H1 (cell line): Measurements from ENCODE around the gene ITGA3. TPM values are rescaled to one million over a fixed set of nuclear protein-coding genes. Genes with fewer than 3 reads are reported as not detected.

Experiments used
- CTCF ChIA-PET: fragments of 300-600 bp; sonication (Branson Sonifier 250); formaldehyde crosslinking; loops from one replicate; lab custom pipeline; 2021; ENCODE audit not compliant: partially characterized antibody; lab: Charles Lee
- POLR2A ChIA-PET: fragments of 300-600 bp; sonication (Branson Sonifier 250); formaldehyde crosslinking; loops from one replicate; lab custom pipeline; 2021; ENCODE audit warnings: inconsistent platforms; ENCODE audit not compliant: partially characterized antibody; lab: Charles Lee
- DNase-seq, 2 experiments: peaks; one replicate each; pipeline versions ENCODE4 v3.0.0 to v3.0.0-alpha.2; 2010 to 2022; ENCODE audit warnings: low spot score in 2 of 2, low read depth in 1 of 2, mixed read lengths in 1 of 2
- FAIRE-seq: peaks from 2 replicates; lab custom pipeline; 2011; peaks lifted over from hg19 to GRCh38; lab: Jason Lieb, UNC
- H2AFZ ChIP-seq: 2 replicates; pipeline ENCODE4 v1.8.1; 2012; ENCODE audit warnings: low read length, inconsistent platforms
- H2AK5ac ChIP-seq: 2 replicates; pipeline ENCODE4 v1.6.1; 2013; ENCODE audit warnings: low read depth, low read length
- H2BK120ac ChIP-seq: replicated peaks from 2 replicates; pipeline ENCODE3; 2013; ENCODE audit warnings: low read depth, low read length, inconsistent platforms
- H2BK12ac ChIP-seq: 2 replicates; pipeline ENCODE4 v1.6.1; 2013; ENCODE audit warnings: low read depth, low read length
- H2BK15ac ChIP-seq: 2 replicates; pipeline ENCODE4 v1.6.1; 2013; ENCODE audit warnings: low read length
- H2BK20ac ChIP-seq: 2 replicates; pipeline ENCODE4 v1.6.1; 2013; ENCODE audit warnings: low read length
- H2BK5ac ChIP-seq: 2 replicates; pipeline ENCODE4 v1.6.1; 2013; ENCODE audit warnings: low read depth, low read length
- H3K14ac ChIP-seq: 2 replicates; pipeline ENCODE4 v1.6.1; 2013; ENCODE audit warnings: inconsistent platforms; ENCODE audit not compliant: insufficient read length
- H3K18ac ChIP-seq: 2 replicates; pipeline ENCODE4 v1.6.1; 2013; ENCODE audit warnings: low read length; ENCODE audit errors: extremely low read depth
- H3K23ac ChIP-seq: 2 replicates; pipeline ENCODE4 v1.6.1; 2013; ENCODE audit warnings: inconsistent platforms; ENCODE audit not compliant: insufficient read length
- H3K23me2 ChIP-seq: 2 replicates; pipeline ENCODE4 v1.6.1; 2013; ENCODE audit warnings: low read depth, low read length
- H3K27ac ChIP-seq: 2 replicates; pipeline ENCODE4 v1.6.1; 2011; ENCODE audit warnings: low read depth, low read length, inconsistent platforms
- H3K27me3 ChIP-seq, 4 experiments: replicated peaks in 1 of 4; 1 replicate in 1 of 4; 2 replicates in 3 of 4; pipeline versions ENCODE4 v1.6.1 to v1.8.1; 2011 to 2013; ENCODE audit warnings: low read length in 3 of 4, mild to moderate bottlenecking in 3 of 4, inconsistent platforms in 2 of 4, mixed read lengths in 2 of 4, moderate library complexity in 1 of 4; ENCODE audit not compliant: control insufficient read depth in 3 of 4, insufficient read depth in 3 of 4; ENCODE audit errors: extremely low read depth in 1 of 4
- H3K36me3 ChIP-seq, 4 experiments: 2 replicates each; pipeline versions ENCODE4 v1.6.1 to v1.8.1; 2011 to 2013; ENCODE audit warnings: mild to moderate bottlenecking in 4 of 4, low read length in 3 of 4, moderate library complexity in 2 of 4, control low read depth in 1 of 4, inconsistent platforms in 1 of 4; ENCODE audit not compliant: insufficient read depth in 4 of 4, control insufficient read depth in 2 of 4
- H3K4ac ChIP-seq: replicated peaks from 2 replicates; pipeline ENCODE3; 2013; ENCODE audit warnings: low read length, low read depth, mixed read lengths, inconsistent platforms; ENCODE audit not compliant: insufficient read length
- H3K4me1 ChIP-seq, 4 experiments: replicated peaks in 1 of 4; 1 replicate in 1 of 4; 2 replicates in 3 of 4; pipeline versions ENCODE4 v1.6.1 to v1.8.1; 2011 to 2013; ENCODE audit warnings: low read length in 3 of 4, inconsistent platforms in 2 of 4, mixed read lengths in 1 of 4; ENCODE audit not compliant: insufficient read depth in 4 of 4, control insufficient read depth in 3 of 4
- H3K4me2 ChIP-seq, 2 experiments: 2 replicates each; pipeline versions ENCODE4 v1.6.1 to v1.8.1; 2011 to 2013; ENCODE audit warnings: low read depth in 2 of 2, low read length in 2 of 2, control low read depth in 1 of 2, inconsistent platforms in 1 of 2, mild to moderate bottlenecking in 1 of 2; ENCODE audit not compliant: insufficient read depth in 1 of 2
- H3K4me3 ChIP-seq, 4 experiments: fragments of 200-600, 300-600 bp in 1 of 4; sonication (generic), shearing (Covaris generic), sonication (Bioruptor Twin) in 1 of 4; 2 replicates each; pipeline versions ENCODE4 v1.5.1 to v1.8.1; 2011 to 2016; ENCODE audit warnings: low read length in 4 of 4, low read depth in 3 of 4, control low read depth in 2 of 4, inconsistent platforms in 2 of 4, mild to moderate bottlenecking in 2 of 4, mixed read lengths in 1 of 4, moderate library complexity in 1 of 4; ENCODE audit not compliant: insufficient read depth in 2 of 4; ENCODE audit errors: extremely low read depth in 1 of 4
- H3K56ac ChIP-seq: replicated peaks from 2 replicates; pipeline ENCODE3; 2013; ENCODE audit warnings: low read depth, mild to moderate bottlenecking, mixed read lengths, low read length, inconsistent platforms; ENCODE audit not compliant: insufficient read length
- H3K79me1 ChIP-seq: 2 replicates; pipeline ENCODE4 v1.6.1; 2013; ENCODE audit warnings: low read depth, low read length, control low read depth
- H3K79me2 ChIP-seq, 2 experiments: 2 replicates each; pipeline versions ENCODE4 v1.6.1 to v1.8.1; 2012 to 2013; ENCODE audit warnings: low read length in 2 of 2, mild to moderate bottlenecking in 2 of 2, inconsistent platforms in 1 of 2; ENCODE audit not compliant: insufficient read depth in 2 of 2, control insufficient read depth in 1 of 2
- H3K9ac ChIP-seq, 4 experiments: replicated peaks in 1 of 4; 1 replicate in 1 of 4; 2 replicates in 3 of 4; pipeline versions ENCODE4 v1.6.1 to v1.8.1; 2011 to 2013; ENCODE audit warnings: low read depth in 3 of 4, low read length in 3 of 4, control low read depth in 2 of 4, mild to moderate bottlenecking in 2 of 4, moderate library complexity in 2 of 4, inconsistent platforms in 1 of 4; ENCODE audit errors: extremely low read depth in 1 of 4
- H3K9me3 ChIP-seq, 2 experiments: 2 replicates each; pipeline versions ENCODE4 v1.6.1 to v1.8.1; 2012 to 2013; ENCODE audit warnings: mild to moderate bottlenecking in 2 of 2, moderate library complexity in 2 of 2, control low read depth in 1 of 2, inconsistent platforms in 1 of 2, low read depth in 1 of 2, low read length in 1 of 2, mixed read lengths in 1 of 2; ENCODE audit not compliant: insufficient read depth in 2 of 2
- H4K20me1 ChIP-seq, 2 experiments: replicated peaks in 1 of 2; 2 replicates each; pipeline versions ENCODE3 to v1.8.1; 2011 to 2013; ENCODE audit warnings: inconsistent platforms in 2 of 2, low read length in 2 of 2, mild to moderate bottlenecking in 1 of 2; ENCODE audit not compliant: insufficient read depth in 2 of 2, control insufficient read depth in 1 of 2
- H4K5ac ChIP-seq: 2 replicates; pipeline ENCODE4 v1.6.1; 2013; ENCODE audit warnings: low read length, low read depth, mixed read lengths, inconsistent platforms; ENCODE audit not compliant: insufficient read length
- H4K8ac ChIP-seq: 2 replicates; pipeline ENCODE4 v1.8.0; 2013; ENCODE audit warnings: mild to moderate bottlenecking, moderate library complexity, low read length, inconsistent platforms; ENCODE audit not compliant: insufficient read depth; ENCODE audit errors: extremely low read depth
- H4K91ac ChIP-seq: replicated peaks from 2 replicates; pipeline ENCODE3; 2013; ENCODE audit warnings: low read length, mixed read lengths, inconsistent platforms; ENCODE audit not compliant: insufficient read length
- BCL11A ChIP-seq, 2 experiments: IDR thresholded peaks; one replicate each; pipeline ENCODE4 v1.6.1; 2011; ENCODE audit warnings: low read depth in 2 of 2, low read length in 2 of 2, mild to moderate bottlenecking in 2 of 2
- HDAC2 ChIP-seq, 2 experiments: fragments of 300-600 bp in 1 of 2; sonication (generic) in 1 of 2; IDR thresholded peaks; 2 replicates each; pipeline ENCODE4 v1.6.1; 2011 to 2012; ENCODE audit warnings: low read depth in 2 of 2, low read length in 2 of 2, mild to moderate bottlenecking in 2 of 2, moderate library complexity in 2 of 2, borderline replicate concordance in 1 of 2, inconsistent platforms in 1 of 2
- RXRA ChIP-seq: IDR thresholded peaks from 2 replicates; pipeline ENCODE4 v1.6.1; 2011; ENCODE audit warnings: low read depth, mild to moderate bottlenecking, low read length, moderate library complexity; ENCODE audit not compliant: insufficient read depth
- SP1 ChIP-seq: IDR thresholded peaks from 2 replicates; pipeline ENCODE4 v1.6.1; 2011; ENCODE audit warnings: low read depth, low read length
- SUZ12 ChIP-seq: fragments of 200-600 bp; sonication (generic); IDR thresholded peaks from 2 replicates; pipeline ENCODE4 v1.6.1; 2012; ENCODE audit warnings: mild to moderate bottlenecking, inconsistent platforms, low read length, moderate library complexity, mixed read lengths
- TBP ChIP-seq: IDR thresholded peaks from 2 replicates; pipeline ENCODE4 v1.6.1; 2011; ENCODE audit warnings: low read depth, low read length, improper control_type of control experiment
- YY1 ChIP-seq: IDR thresholded peaks from 2 replicates; pipeline ENCODE4 v1.6.1; 2011; ENCODE audit warnings: low read depth, mild to moderate bottlenecking, low read length
- WGBS, 2 experiments: shearing (Covaris generic) in 1 of 2; methylation state at CpG; one replicate each; pipeline versions ENCODE4 v1.1.6 to v1.1.7; 2013 to 2015; ENCODE audit warnings: low lambda C conversion rate in 2 of 2, mixed read lengths in 2 of 2, inconsistent platforms in 1 of 2, low coverage in 1 of 2, missing lambda C conversion rate in 1 of 2; ENCODE audit not compliant: insufficient replicate concordance in 2 of 2, insufficient coverage in 1 of 2, insufficient read length in 1 of 2; ENCODE audit errors: extremely low coverage in 1 of 2, missing lambda C conversion rate in 1 of 2; 5-methylcytosine and 5-hydroxymethylcytosine counted together
- polyA plus RNA-seq, 7 experiments: library from polyadenylated mRNA; depleted of rRNA in 3 of 7; stranded (reverse) in 5 of 7; unstranded in 2 of 7; fragments of >200 nt in 5 of 7; fragments of 200-250 nt in 2 of 7; gene quantifications; 1 replicate in 5 of 7; 2 replicates in 1 of 7; 4 replicates in 1 of 7; pipeline versions ENCODE4 v1.2.1 to v1.2.3, GENCODE V29; 2011 to 2013; ENCODE audit warnings: missing spikeins in 2 of 7, mixed read lengths in 2 of 7
- total RNA-seq: library from RNA; stranded (reverse); fragmentation: NEBNext Ultra II Directional; extraction: Animal tissue kit (Norgen Biotek cat#: 25700); gene quantifications from 2 replicates; pipeline ENCODE4 v1.2.1, GENCODE V29; 2021
- TF ChIP-seq, protein P1 (sequence below): IDR thresholded peaks from 2 replicates; pipeline ENCODE4 v1.6.1; 2012; ENCODE audit warnings: inconsistent platforms

Gene ITGA3
- total and polyA plus RNA-seq, 2 of the 8 experiments (the other 6 are each of a cell fraction or from before 2014, with no cell fraction given), result 24.0 to 24.2 TPM

DNA sequence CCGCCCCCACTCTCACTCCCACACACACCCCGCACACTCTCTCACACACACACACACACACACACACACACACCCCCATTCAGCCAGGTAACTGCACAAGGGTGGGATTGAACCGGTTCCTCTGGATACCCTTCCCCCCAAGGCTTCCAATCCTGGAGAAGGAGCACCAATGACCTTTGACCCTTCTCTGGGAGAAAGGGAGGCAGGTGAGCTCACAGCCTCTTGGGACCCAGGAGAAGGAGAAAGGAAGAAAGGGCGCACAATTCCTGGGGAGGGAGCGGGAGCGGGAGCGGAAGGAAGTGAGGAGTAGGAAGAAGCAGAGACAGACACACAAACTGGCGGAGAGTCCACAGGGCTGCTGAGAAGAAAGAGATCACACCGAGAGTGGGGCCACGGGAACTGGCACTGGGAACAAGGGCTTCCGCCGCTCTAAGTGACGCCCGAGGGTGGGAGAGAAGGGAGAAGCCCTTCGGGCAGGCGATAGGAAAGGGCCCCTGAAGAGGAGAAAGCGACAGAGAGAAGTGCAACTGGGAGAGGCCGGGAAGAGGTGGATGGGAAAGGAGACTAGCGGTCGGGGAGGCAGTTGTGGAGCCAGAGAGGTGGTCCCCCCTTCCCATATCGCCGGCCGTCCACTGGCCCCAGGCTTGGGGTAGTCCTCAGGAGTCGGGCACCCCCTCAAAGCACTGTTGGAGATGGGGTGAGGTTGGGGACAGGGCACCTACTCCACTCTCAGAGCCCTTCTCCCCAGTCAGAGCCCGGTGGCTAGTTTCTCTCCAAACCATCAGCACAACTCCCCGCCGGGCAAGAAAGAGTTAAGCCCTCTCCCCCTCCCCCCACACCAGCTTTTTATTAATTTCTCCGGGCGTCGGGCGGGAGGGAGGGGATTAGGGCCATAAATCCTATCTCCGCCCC is 72.8 kb downstream of the ITGA3 start:
- H3K27ac ChIP-seq, result peak overlapping the region; percentile 12; the same call in 1 of the 2 replicates
- no peak overlapping the region for H2BK120ac ChIP-seq
- H3K79me1 ChIP-seq, result no peaks in the 10 kb centered on the region
- peak overlapping the region; percentile 5 for H2BK12ac ChIP-seq
- WGBS, 2 experiments, result 9% methylated on average over 29 of the region's 32 CpGs; no CpG with 5 or more reads in 1 of the 2 experiments
- H3K23ac ChIP-seq, result no peak overlapping the region
- FAIRE-seq (peak; percentile 52), DNase-seq (peak in 1 of 2 experiments; percentile 84)
- ChIA-PET POLR2A (interaction anchor here (0.7 to 3.5 kb wide), 10 partner anchors 10 to 421 kb away, joined by 3 to 13 read pairs (median 4); no protein-coding TSS in a partner anchor), CTCF (interaction anchor here (1.0 to 23.0 kb wide), 3 partner anchors 10 to 31 kb away, joined by 3 to 412 read pairs (median 299); partner anchors contain the start of genes PDK2 and PPP1R9B)
- peaks cover 0 to 11% (median 2%) of the 10 kb centered on the region in 4 experiments; a peak in 4 of 7 replicates for H3K27me3 ChIP-seq
- H3K9me3 ChIP-seq, result no peaks in the 10 kb centered on the region
- H4K20me1 ChIP-seq, result no peaks in the 10 kb centered on the region
- H2AFZ ChIP-seq, result 0 out of 2 replicates have a peak overlapping the region, but pooled peaks have one; percentile 24
- no peak overlapping the region for H2AK5ac ChIP-seq
- H3K4me3 ChIP-seq, result peak overlapping the region; percentile 37 to 97 (median 74)
- no peak overlapping the region for H3K14ac ChIP-seq
- no peaks in the 10 kb centered on the region for H3K36me3 ChIP-seq
- peak overlapping the region; percentile 70 to 92 for H3K4me2 ChIP-seq
- H4K5ac ChIP-seq, result peak overlapping the region; percentile 5
- peak overlapping the region; percentile 41; the same call in 1 of the 2 replicates for H2BK5ac ChIP-seq
- no peak overlapping the region for H3K56ac ChIP-seq
- peak overlapping the region; percentile 97 for H3K18ac ChIP-seq
- no peaks in the 10 kb centered on the region for H3K79me2 ChIP-seq
- peaks cover 9 to 32% (median 27%) of the 10 kb centered on the region in 4 experiments for H3K4me1 ChIP-seq
- no peak overlapping the region; the same call in none of the 2 replicates for H4K8ac ChIP-seq
- H3K23me2 ChIP-seq, result peaks cover 20% of the 10 kb centered on the region
- no peak overlapping the region for H2BK15ac ChIP-seq
- H4K91ac ChIP-seq, result peak overlapping the region; percentile 15
- H3K4ac ChIP-seq, result no peak overlapping the region
- H2BK20ac ChIP-seq, result no peak overlapping the region
- H3K9ac ChIP-seq, result peak overlapping the region in 2 of 4 experiments; percentile 25 to 68; a peak in 4 of 7 replicates
- TF ChIP-seq YY1 (0 out of 2 replicates have a peak, but pooled peaks have one; percentile 38), TBP (no peak), HDAC2 (IDR thresholded peaks at IDR 0.05; ENCODE audit: borderline replicate concordance in 1 of 2, low read depth in 2 of 2, low read length in 2 of 2) (peak in 1 of 2 experiments; percentile 35; a peak in 1 of 4 replicates), BCL11A (IDR thresholded peaks at IDR 0.05; ENCODE audit: low read depth in 2 of 2, low read length in 2 of 2) (no peak), SUZ12 (peak; percentile 39; the same call in 1 of the 2 replicates), SP1 (peak; percentile 79), RXRA (no peak)
- TF ChIP-seq, protein P1, sequence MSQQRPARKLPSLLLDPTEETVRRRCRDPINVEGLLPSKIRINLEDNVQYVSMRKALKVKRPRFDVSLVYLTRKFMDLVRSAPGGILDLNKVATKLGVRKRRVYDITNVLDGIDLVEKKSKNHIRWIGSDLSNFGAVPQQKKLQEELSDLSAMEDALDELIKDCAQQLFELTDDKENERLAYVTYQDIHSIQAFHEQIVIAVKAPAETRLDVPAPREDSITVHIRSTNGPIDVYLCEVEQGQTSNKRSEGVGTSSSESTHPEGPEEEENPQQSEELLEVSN, result no peak
